ENCODE results near the gene EIF2AK3.

EIF2AK3 gene

DNA sequence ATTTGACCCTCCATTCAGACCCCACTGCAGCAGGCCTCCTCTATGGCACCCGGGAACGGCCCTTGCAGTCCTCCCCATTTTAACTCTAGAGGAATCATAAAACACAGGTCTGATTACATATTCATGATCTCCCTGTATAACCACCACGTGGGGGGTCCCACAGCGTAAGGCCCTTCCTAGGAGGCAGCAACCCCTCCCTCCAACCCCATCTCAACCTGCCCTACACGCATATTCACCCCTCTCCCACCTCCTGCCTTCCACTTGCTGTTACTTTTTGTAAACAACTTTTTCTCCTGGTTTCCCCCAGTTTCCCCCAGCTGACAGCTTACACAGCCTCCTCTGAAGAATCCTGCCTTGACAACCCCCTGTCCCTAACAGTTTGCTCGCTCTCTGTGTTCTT is 89.6 kb downstream of the EIF2AK3 start:
- DNase-seq = no peak

DNA sequence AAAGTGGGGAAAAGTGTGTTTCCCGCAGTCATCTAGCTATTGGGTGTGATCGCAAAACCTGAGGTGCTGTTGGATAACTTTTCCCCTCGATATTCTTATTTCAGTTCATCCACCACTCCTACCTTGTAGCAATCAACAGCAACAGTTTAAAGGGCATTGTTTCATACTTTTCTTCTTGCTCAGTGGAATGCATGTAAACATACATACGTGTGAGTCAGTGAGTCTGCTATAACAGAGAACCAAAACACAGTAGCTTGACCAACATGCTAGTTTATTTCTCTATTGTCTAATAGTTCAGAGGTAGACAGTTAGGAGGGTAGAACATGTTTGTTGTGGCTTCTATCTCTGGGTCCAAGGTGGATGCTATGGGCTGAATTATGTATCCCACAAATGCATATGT is 97.2 kb downstream of the EIF2AK3 start:
- DNase-seq = no peak

DNA sequence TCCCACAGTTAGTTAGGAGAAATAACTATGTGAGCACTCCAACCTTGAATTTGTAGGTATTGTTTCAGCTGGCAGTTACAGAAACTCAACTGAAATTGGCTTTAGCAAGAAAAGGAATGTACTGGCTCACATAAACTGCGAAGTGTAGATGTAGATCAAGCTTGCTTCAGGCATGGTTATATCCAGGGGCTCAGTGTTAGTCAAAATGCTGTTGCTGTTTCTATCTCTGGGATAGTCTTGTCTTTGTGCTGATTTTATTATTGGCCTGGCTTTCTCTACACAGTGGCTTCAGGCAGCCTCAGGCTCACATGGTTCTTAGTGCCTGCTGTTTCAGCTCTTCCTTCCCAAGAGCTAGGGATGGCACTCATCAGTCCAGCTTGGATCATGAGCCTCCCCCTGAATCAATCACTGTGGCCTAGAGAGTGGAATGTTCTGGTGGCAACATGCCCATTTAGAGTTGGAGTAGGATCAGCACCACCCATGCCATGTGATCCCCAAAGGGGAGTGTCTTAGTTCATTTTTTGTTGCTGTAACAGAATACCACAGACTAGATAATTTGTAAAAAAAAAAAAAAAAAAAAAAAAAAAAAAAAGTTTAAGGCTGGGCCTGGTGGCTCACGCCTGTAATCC is 105.7 kb downstream of the EIF2AK3 start:
- DNase-seq = no peak

DNA sequence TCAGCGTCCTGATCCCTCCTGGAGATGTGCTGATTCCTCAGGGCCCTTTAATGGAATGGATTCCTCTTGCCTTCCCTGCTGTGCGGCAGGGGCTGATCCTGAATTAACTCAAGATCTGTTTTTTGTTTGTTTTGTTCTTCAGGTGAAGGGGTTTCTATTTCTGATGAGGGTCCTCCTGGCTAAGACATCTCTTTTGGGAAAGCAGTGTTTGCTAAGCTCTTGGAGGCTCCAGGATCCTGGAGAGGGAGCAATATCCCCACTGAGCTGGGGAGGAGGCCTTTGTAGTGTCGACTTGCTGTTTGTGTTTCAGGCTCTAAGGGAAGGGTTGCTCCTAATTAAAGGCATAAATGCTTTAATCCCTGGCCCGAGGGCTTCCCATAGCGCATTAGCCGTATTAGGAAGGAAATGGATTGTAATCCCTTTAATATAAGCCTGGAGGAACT is 109.5 kb downstream of the EIF2AK3 start:
- DNase-seq = no peak
